ENCODE data around the gene OR11A1. TPM values are rescaled to one million over a fixed set of nuclear protein-coding genes. Genes with fewer than 3 reads are reported as not detected.

Gene OR11A1
- total and polyA plus RNA-seq, 2 experiments from 2014 or later, result not detected

- TF ChIP-seq, protein P1, sequence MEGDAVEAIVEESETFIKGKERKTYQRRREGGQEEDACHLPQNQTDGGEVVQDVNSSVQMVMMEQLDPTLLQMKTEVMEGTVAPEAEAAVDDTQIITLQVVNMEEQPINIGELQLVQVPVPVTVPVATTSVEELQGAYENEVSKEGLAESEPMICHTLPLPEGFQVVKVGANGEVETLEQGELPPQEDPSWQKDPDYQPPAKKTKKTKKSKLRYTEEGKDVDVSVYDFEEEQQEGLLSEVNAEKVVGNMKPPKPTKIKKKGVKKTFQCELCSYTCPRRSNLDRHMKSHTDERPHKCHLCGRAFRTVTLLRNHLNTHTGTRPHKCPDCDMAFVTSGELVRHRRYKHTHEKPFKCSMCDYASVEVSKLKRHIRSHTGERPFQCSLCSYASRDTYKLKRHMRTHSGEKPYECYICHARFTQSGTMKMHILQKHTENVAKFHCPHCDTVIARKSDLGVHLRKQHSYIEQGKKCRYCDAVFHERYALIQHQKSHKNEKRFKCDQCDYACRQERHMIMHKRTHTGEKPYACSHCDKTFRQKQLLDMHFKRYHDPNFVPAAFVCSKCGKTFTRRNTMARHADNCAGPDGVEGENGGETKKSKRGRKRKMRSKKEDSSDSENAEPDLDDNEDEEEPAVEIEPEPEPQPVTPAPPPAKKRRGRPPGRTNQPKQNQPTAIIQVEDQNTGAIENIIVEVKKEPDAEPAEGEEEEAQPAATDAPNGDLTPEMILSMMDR (conservative IDR thresholded peaks at IDR 0.05; ENCODE audit: low read depth in 2 of 2), result no peak
- TF ChIP-seq EZH2phosphoT487 (IDR thresholded peaks at IDR 0.05; ENCODE audit: unreplicated experiment) (no peak), NANOG (IDR thresholded peaks at IDR 0.05; ENCODE audit: borderline replicate concordance) (no peak), STAT1 (IDR thresholded peaks at IDR 0.05; ENCODE audit: unreplicated experiment) (no peak)
These were observed 21.1 kb upstream of the OR11A1 start (continued) for GRCh38 chr6:29477923-29478450.

DNA sequence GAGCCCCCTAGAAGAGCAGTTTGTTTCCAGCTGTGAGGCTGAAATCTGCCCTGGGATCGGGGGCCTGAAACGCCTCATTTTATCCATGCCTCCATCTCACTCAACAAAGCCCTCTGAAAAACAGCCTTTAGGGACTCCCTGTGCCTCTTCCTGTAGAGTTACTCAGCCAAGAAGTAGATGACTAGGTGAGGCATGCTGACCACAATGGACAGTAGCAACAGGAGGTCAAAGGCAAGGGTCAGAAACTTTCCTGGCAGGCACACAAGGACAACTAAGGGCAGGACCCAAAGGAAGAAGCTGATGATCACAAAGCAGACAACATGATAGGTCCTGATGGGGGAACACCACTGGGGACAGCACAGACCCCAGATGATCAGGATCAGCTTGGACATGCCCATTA, 18.1 kb upstream of the OR11A1 start:
- no peaks in the 10 kb centered on the region for H3K79me2 ChIP-seq (replicated peaks; ENCODE audit: insufficient read depth)
- no peak overlapping the region for H2AFZ ChIP-seq
- H3K27me3 ChIP-seq (ENCODE audit: insufficient read depth), result no peaks in the 10 kb centered on the region
- Mint-ChIP-seq H3K4me3 (no peak overlapping the region), H3K27me3 (ENCODE audit: insufficient read depth, low read depth, poor library complexity) (peaks cover 5% of the 10 kb centered on the region), H3K4me1 (no peaks in the 10 kb centered on the region), H3K27ac (no peak overlapping the region), H3K36me3 (ENCODE audit: low read depth) (no peaks in the 10 kb centered on the region), H3K9me3 (no peaks in the 10 kb centered on the region; the same call in 2 of the 3 replicates)
- ATAC-seq, result no peak
- DNase-seq (ENCODE audit: low spot score), result no peak
- H3K4me1 ChIP-seq (ENCODE audit: insufficient read depth), result no peaks in the 10 kb centered on the region
- H3K9me2 ChIP-seq (ENCODE audit: insufficient read depth), result peaks cover 32% of the 10 kb centered on the region
- H3K27ac ChIP-seq (ENCODE audit: low read depth), result no peak overlapping the region
- no peak overlapping the region for H3K4me2 ChIP-seq
- no peak overlapping the region for H3K4me3 ChIP-seq
- no peaks in the 10 kb centered on the region for H3F3A ChIP-seq (replicated peaks; ENCODE audit: low read depth)
- no peaks in the 10 kb centered on the region for H4K20me1 ChIP-seq (replicated peaks; ENCODE audit: insufficient read depth)
- TF ChIP-seq NANOG (IDR thresholded peaks at IDR 0.05; ENCODE audit: borderline replicate concordance), result no peak
- TF ChIP-seq POLR2AphosphoS5 (IDR thresholded peaks at IDR 0.05; ENCODE audit: low read depth), result no peak
- H3K36me3 ChIP-seq (ENCODE audit: insufficient read depth), result no peaks in the 10 kb centered on the region

- no peaks in the 10 kb centered on the region for H3F3A ChIP-seq (replicated peaks; ENCODE audit: low read depth)
- no peaks in the 10 kb centered on the region for H3K4me1 ChIP-seq (ENCODE audit: insufficient read depth)
- no peak overlapping the region for H2AFZ ChIP-seq
- no peaks in the 10 kb centered on the region for H4K20me1 ChIP-seq (replicated peaks; ENCODE audit: insufficient read depth)
- H3K79me2 ChIP-seq (replicated peaks; ENCODE audit: insufficient read depth), result no peaks in the 10 kb centered on the region
- ATAC-seq (no peak), DNase-seq (ENCODE audit: low spot score) (no peak)
- H3K9me3 Mint-ChIP-seq, result no peaks in the 10 kb centered on the region
- H3K27me3 ChIP-seq (ENCODE audit: insufficient read depth), result no peaks in the 10 kb centered on the region
- H3K27ac ChIP-seq (ENCODE audit: low read depth), result no peak overlapping the region
- peaks cover 23% of the 10 kb centered on the region for H3K9me2 ChIP-seq (ENCODE audit: insufficient read depth)
- H3K36me3 Mint-ChIP-seq (ENCODE audit: low read depth), result no peaks in the 10 kb centered on the region
- no peak overlapping the region for H3K27ac Mint-ChIP-seq
- H3K36me3 ChIP-seq (ENCODE audit: insufficient read depth), result no peaks in the 10 kb centered on the region
- H3K27me3 Mint-ChIP-seq (ENCODE audit: insufficient read depth, low read depth, poor library complexity), result peaks cover 2% of the 10 kb centered on the region
- H3K4me3 Mint-ChIP-seq, result no peak overlapping the region
- H3K4me1 Mint-ChIP-seq, result 0 out of 3 replicates have a peak, but pooled peaks cover 2% of the 10 kb centered on the region
- H3K4me3 ChIP-seq, result no peak overlapping the region
- no peak overlapping the region for H3K4me2 ChIP-seq
- TF ChIP-seq ETS1 (IDR thresholded peaks at IDR 0.05) (no peak), CREB1 (CRISPR knock-in tag; IDR thresholded peaks at IDR 0.05; ENCODE audit: low read depth) (no peak), EZH2 (IDR thresholded peaks at IDR 0.05; ENCODE audit: low read depth, unreplicated experiment) (no peak), EZH2phosphoT487 (IDR thresholded peaks at IDR 0.05; ENCODE audit: unreplicated experiment) (no peak), POLR2AphosphoS5 (IDR thresholded peaks at IDR 0.05; ENCODE audit: low read depth) (no peak), ZNF114 (CRISPR knock-in tag; IDR thresholded peaks at IDR 0.05) (no peak), ZNF331 (CRISPR knock-in tag; IDR thresholded peaks at IDR 0.05; ENCODE audit: low read depth) (no peak), JUNB (IDR thresholded peaks at IDR 0.05; ENCODE audit: unreplicated experiment) (no peak), REST (IDR thresholded peaks at IDR 0.05; ENCODE audit: unreplicated experiment) (no peak), STAT1 (IDR thresholded peaks at IDR 0.05; ENCODE audit: unreplicated experiment) (no peak)
- TF ChIP-seq, protein P1 (conservative IDR thresholded peaks at IDR 0.05; ENCODE audit: low read depth in 2 of 2), result no peak
These were observed 9.4 kb upstream of the OR11A1 start for GRCh38 chr6:29466241-29466640.

All from GM23338 (cell line).